Hepatocyte (in vitro differentiated cells): ENCODE data around the gene ARAF. TPM values are rescaled to one million over a fixed set of nuclear protein-coding genes. Genes with fewer than 3 reads are reported as not detected.

Experiments used
- DNase-seq: peaks from one replicate; pipeline ENCODE4 v3.0.0-alpha.2; 2016; ENCODE audit warnings: low spot score
- H2AFZ ChIP-seq: fragments of 200-600 bp; sonication (generic); 2 replicates; pipeline ENCODE4 v1.6.0; 2016; ENCODE audit warnings: antibody characterized with exemption, mild to moderate bottlenecking
- H3K27ac ChIP-seq: fragments of 200-600 bp; sonication (generic); 2 replicates; pipeline ENCODE4 v1.5.1; 2016; ENCODE audit warnings: mild to moderate bottlenecking
- H3K27me3 ChIP-seq: fragments of 200-600 bp; sonication (generic); 2 replicates; pipeline ENCODE4 v1.6.1; 2016
- H3K36me3 ChIP-seq: fragments of 200-600 bp; sonication (generic); replicated peaks from 2 replicates; pipeline ENCODE4 v1.5.1; 2016; ENCODE audit warnings: low read depth; ENCODE audit not compliant: insufficient read depth
- H3K4me1 ChIP-seq: fragments of 200-600 bp; sonication (generic); 2 replicates; pipeline ENCODE4 v1.5.1; 2016; ENCODE audit warnings: mild to moderate bottlenecking, moderate library complexity; ENCODE audit not compliant: insufficient read depth
- H3K4me2 ChIP-seq: fragments of 200-600 bp; sonication (generic); 2 replicates; pipeline ENCODE4 v1.6.0; 2016
- H3K4me3 ChIP-seq: fragments of 200-600 bp; sonication (generic); 2 replicates; pipeline ENCODE4 v1.5.1; 2016; ENCODE audit warnings: mild to moderate bottlenecking
- H3K79me2 ChIP-seq: fragments of 200-600 bp; sonication (generic); 2 replicates; pipeline ENCODE4 v1.6.0; 2017; ENCODE audit warnings: mild to moderate bottlenecking
- H3K9me2 ChIP-seq: fragments of 200-600 bp; sonication (generic); replicated peaks from 2 replicates; pipeline ENCODE4 v1.6.0; 2017; ENCODE audit warnings: mild to moderate bottlenecking; ENCODE audit not compliant: insufficient read depth
- H3K9me3 ChIP-seq: fragments of 200-600 bp; sonication (generic); 2 replicates; pipeline ENCODE4 v1.5.1; 2016; ENCODE audit warnings: low read depth, mild to moderate bottlenecking
- H4K20me1 ChIP-seq: fragments of 200-600 bp; sonication (generic); 2 replicates; pipeline ENCODE4 v1.6.0; 2016; ENCODE audit warnings: mild to moderate bottlenecking; ENCODE audit not compliant: insufficient read depth, poor library complexity, severe bottlenecking
- CTCF ChIP-seq: fragments of 200-600 bp; sonication (generic); IDR thresholded peaks from 2 replicates; pipeline ENCODE4 v1.5.1; 2016; ENCODE audit warnings: antibody characterized with exemption, mild to moderate bottlenecking; ENCODE audit not compliant: poor library complexity
- EZH2 ChIP-seq: fragments of 200-600 bp; sonication (generic); IDR thresholded peaks from 2 replicates; pipeline ENCODE4 v1.6.1; 2016; ENCODE audit warnings: antibody characterized with exemption, mild to moderate bottlenecking, borderline replicate concordance
- EZH2phosphoT487 ChIP-seq: fragments of 200-600 bp; sonication (generic); IDR thresholded peaks from one replicate; pipeline ENCODE4 v1.6.1; 2018; ENCODE audit warnings: antibody characterized with exemption, mild to moderate bottlenecking, low read depth, moderate library complexity; ENCODE audit not compliant: unreplicated experiment, severe bottlenecking
- WGBS: methylation state at CpG from one replicate; pipeline ENCODE4 v1.1.6; 2016; ENCODE audit warnings: low lambda C conversion rate; ENCODE audit errors: missing lambda C conversion rate; 5-methylcytosine and 5-hydroxymethylcytosine counted together
- polyA plus RNA-seq: library from polyadenylated mRNA; unstranded; fragments of >200 nt; fragmentation: Nextera tagmentation; extraction: Ambion mirVana; gene quantifications from 2 replicates; pipeline ENCODE4 v1.2.1, GENCODE V29; 2016
- total RNA-seq: library from RNA; depleted of rRNA; stranded (reverse); fragments of >200 nt; gene quantifications from 2 replicates; pipeline ENCODE4 v1.2.3, GENCODE V29; 2014

ARAF gene
- total and polyA plus RNA-seq, 2 experiments from 2014 or later: 29.8 to 89.6 TPM

GRCh38 chrX:47558436-47558835, 2.6 kb upstream of the ARAF start:
- H3K36me3 ChIP-seq: no peaks in the 10 kb centered on the region
- H3K79me2 ChIP-seq: peaks cover 12% of the 10 kb centered on the region
- no peak overlapping the region for H3K4me2 ChIP-seq
- H2AFZ ChIP-seq: no peak overlapping the region
- no peaks in the 10 kb centered on the region for H4K20me1 ChIP-seq
- H3K4me1 ChIP-seq: no peaks in the 10 kb centered on the region
- DNase-seq: no peak
- peak overlapping the region; percentile 10 for H3K27ac ChIP-seq
- no peak overlapping the region for H3K4me3 ChIP-seq
- H3K9me2 ChIP-seq: no peaks in the 10 kb centered on the region
- no peak for TF ChIP-seq EZH2phosphoT487
- TF ChIP-seq CTCF: no peak
- TF ChIP-seq EZH2: no peak
- no peaks in the 10 kb centered on the region for H3K9me3 ChIP-seq
- no peaks in the 10 kb centered on the region for H3K27me3 ChIP-seq
- 54% methylated on average over 3 of the region's 3 CpGs for WGBS

GRCh38 chrX:47560179-47560933, 649 bp upstream of the ARAF start:
- Histone ChIP-seq H3K27me3 (no peaks in the 10 kb centered on the region), H3K27ac (peak overlapping the region; percentile 92), H3K79me2 (peaks cover 12% of the 10 kb centered on the region), H3K9me3 (no peaks in the 10 kb centered on the region), H2AFZ (peak overlapping the region; percentile 21), H4K20me1 (no peaks in the 10 kb centered on the region), H3K36me3 (no peaks in the 10 kb centered on the region), H3K4me1 (no peaks in the 10 kb centered on the region), H3K4me2 (peak overlapping the region; percentile 73), H3K9me2 (no peaks in the 10 kb centered on the region), H3K4me3 (peak overlapping the region; percentile 35)
- TF ChIP-seq CTCF (no peak), EZH2 (no peak), EZH2phosphoT487 (no peak)
- DNase-seq: no peak
- 43% methylated on average over 14 of the region's 15 CpGs for WGBS

GRCh38 chrX:47561659-47562151, 700 bp downstream of the ARAF start:
- DNase-seq: no peak
- Histone ChIP-seq H3K9me2 (no peaks in the 10 kb centered on the region), H3K4me2 (peak overlapping the region; percentile 77), H4K20me1 (no peaks in the 10 kb centered on the region), H2AFZ (no peak overlapping the region), H3K4me3 (peak overlapping the region; percentile 43), H3K36me3 (no peaks in the 10 kb centered on the region), H3K27ac (peak overlapping the region; percentile 97), H3K9me3 (no peaks in the 10 kb centered on the region), H3K79me2 (peaks cover 12% of the 10 kb centered on the region), H3K4me1 (no peaks in the 10 kb centered on the region), H3K27me3 (no peaks in the 10 kb centered on the region)
- WGBS: 49% methylated on average over 8 of the region's 9 CpGs
- TF ChIP-seq EZH2phosphoT487 (no peak), CTCF (no peak), EZH2 (no peak)
